Smooth muscle cell (in vitro differentiated cells): ENCODE data around the gene SLC7A8. TPM values are rescaled to one million over a fixed set of nuclear protein-coding genes. Genes with fewer than 3 reads are reported as not detected.

Source experiments
- DNase-seq: peaks from one replicate; lab custom pipeline; 2025; ENCODE audit not compliant: unreplicated experiment; lab: John Stamatoyannopoulos, UW
- H2AFZ ChIP-seq: fragments of 200-600 bp; sonication (generic); 2 replicates; pipeline ENCODE4 v1.6.0; 2016; ENCODE audit warnings: antibody characterized with exemption, low read depth, mild to moderate bottlenecking
- H3F3A ChIP-seq: fragments of 200-600 bp; sonication (generic); 2 replicates; pipeline ENCODE4 v1.6.0; 2017; ENCODE audit warnings: antibody characterized with exemption, low read depth
- H3K27ac ChIP-seq: fragments of 200-600 bp; sonication (generic); 2 replicates; pipeline ENCODE4 v1.5.1; 2016; ENCODE audit warnings: low read depth, mild to moderate bottlenecking
- H3K27me3 ChIP-seq: fragments of 200-600 bp; sonication (generic); 2 replicates; pipeline ENCODE4 v1.6.1; 2016; ENCODE audit warnings: low read depth, mild to moderate bottlenecking
- H3K36me3 ChIP-seq: fragments of 200-600 bp; sonication (generic); 2 replicates; pipeline ENCODE4 v1.5.1; 2016; ENCODE audit warnings: low read depth
- H3K4me1 ChIP-seq: fragments of 200-600 bp; sonication (generic); 2 replicates; pipeline ENCODE4 v1.5.1; 2016; ENCODE audit warnings: low read depth
- H3K4me2 ChIP-seq: fragments of 200-600 bp; sonication (generic); 2 replicates; pipeline ENCODE4 v1.6.0; 2016; ENCODE audit warnings: mild to moderate bottlenecking
- H3K4me3 ChIP-seq: fragments of 200-600 bp; sonication (generic); 2 replicates; pipeline ENCODE4 v1.5.1; 2016; ENCODE audit warnings: mild to moderate bottlenecking
- H3K79me2 ChIP-seq: fragments of 200-600 bp; sonication (generic); 2 replicates; pipeline ENCODE4 v1.6.0; 2016; ENCODE audit warnings: low read depth, mild to moderate bottlenecking
- H3K9ac ChIP-seq: fragments of 200-600 bp; sonication (generic); 2 replicates; pipeline ENCODE4 v1.6.0; 2016; ENCODE audit warnings: low read depth
- H3K9me3 ChIP-seq: fragments of 200-600 bp; sonication (generic); replicated peaks from 2 replicates; pipeline ENCODE4 v1.5.1; 2016; ENCODE audit warnings: low read depth
- H4K20me1 ChIP-seq: fragments of 200-600 bp; sonication (generic); 2 replicates; pipeline ENCODE4 v1.6.0; 2016; ENCODE audit warnings: low read depth
- WGBS: methylation state at CpG from one replicate; pipeline ENCODE4 v1.1.7; 2016; ENCODE audit warnings: low lambda C conversion rate; 5-methylcytosine and 5-hydroxymethylcytosine counted together
- polyA plus RNA-seq: library from polyadenylated mRNA; unstranded; fragments of >200 nt; fragmentation: Nextera tagmentation; extraction: Ambion mirVana; gene quantifications from 2 replicates; pipeline ENCODE4 v1.2.1, GENCODE V29; 2016
- total RNA-seq: library from RNA; depleted of rRNA; stranded (reverse); fragments of >200 nt; gene quantifications from 2 replicates; pipeline ENCODE4 v1.2.3, GENCODE V29; 2014
- TF ChIP-seq, protein P1 (sequence below): fragments of 200-600 bp; sonication (generic); IDR thresholded peaks from 2 replicates; pipeline ENCODE4 v1.5.1; 2017; ENCODE audit warnings: borderline replicate concordance, mild to moderate bottlenecking, antibody characterized with exemption; ENCODE audit not compliant: insufficient read depth, poor library complexity, severe bottlenecking

The SLC7A8 gene
- total and polyA plus RNA-seq, 2 experiments from 2014 or later, result 16.4 to 26.0 TPM

GRCh38 chr14:23209651-23210423 is 26.4 kb upstream of the SLC7A8 start:
- no peak for DNase-seq
- no peaks in the 10 kb centered on the region for H4K20me1 ChIP-seq
- TF ChIP-seq, protein P1, sequence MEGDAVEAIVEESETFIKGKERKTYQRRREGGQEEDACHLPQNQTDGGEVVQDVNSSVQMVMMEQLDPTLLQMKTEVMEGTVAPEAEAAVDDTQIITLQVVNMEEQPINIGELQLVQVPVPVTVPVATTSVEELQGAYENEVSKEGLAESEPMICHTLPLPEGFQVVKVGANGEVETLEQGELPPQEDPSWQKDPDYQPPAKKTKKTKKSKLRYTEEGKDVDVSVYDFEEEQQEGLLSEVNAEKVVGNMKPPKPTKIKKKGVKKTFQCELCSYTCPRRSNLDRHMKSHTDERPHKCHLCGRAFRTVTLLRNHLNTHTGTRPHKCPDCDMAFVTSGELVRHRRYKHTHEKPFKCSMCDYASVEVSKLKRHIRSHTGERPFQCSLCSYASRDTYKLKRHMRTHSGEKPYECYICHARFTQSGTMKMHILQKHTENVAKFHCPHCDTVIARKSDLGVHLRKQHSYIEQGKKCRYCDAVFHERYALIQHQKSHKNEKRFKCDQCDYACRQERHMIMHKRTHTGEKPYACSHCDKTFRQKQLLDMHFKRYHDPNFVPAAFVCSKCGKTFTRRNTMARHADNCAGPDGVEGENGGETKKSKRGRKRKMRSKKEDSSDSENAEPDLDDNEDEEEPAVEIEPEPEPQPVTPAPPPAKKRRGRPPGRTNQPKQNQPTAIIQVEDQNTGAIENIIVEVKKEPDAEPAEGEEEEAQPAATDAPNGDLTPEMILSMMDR, result no peak

GRCh38 chr14:23208324-23208723 is 24.9 kb upstream of the SLC7A8 start:
- H2AFZ ChIP-seq, result no peak overlapping the region
- no peak overlapping the region for H3K27ac ChIP-seq
- DNase-seq, result no peak
- no peaks in the 10 kb centered on the region for H3K36me3 ChIP-seq
- H3K4me1 ChIP-seq, result no peaks in the 10 kb centered on the region
- no peak overlapping the region for H3K4me2 ChIP-seq
- no peak overlapping the region for H3K4me3 ChIP-seq
- no peaks in the 10 kb centered on the region for H3K79me2 ChIP-seq
- no peaks in the 10 kb centered on the region for H3K27me3 ChIP-seq
- no peaks in the 10 kb centered on the region for H4K20me1 ChIP-seq
- no peak overlapping the region for H3K9ac ChIP-seq
- H3K9me3 ChIP-seq, result no peaks in the 10 kb centered on the region
- TF ChIP-seq, protein P1, result no peak
- H3F3A ChIP-seq, result no peaks in the 10 kb centered on the region

More at GRCh38 chr14:23209651-23210423, 26.4 kb upstream of the SLC7A8 start:
- no peaks in the 10 kb centered on the region for H3K36me3 ChIP-seq
- H3K27me3 ChIP-seq, result no peaks in the 10 kb centered on the region
- WGBS, result 82% methylated on average over 7 of the region's 7 CpGs
- no peak overlapping the region for H3K9ac ChIP-seq
- no peak overlapping the region for H3K4me2 ChIP-seq
- no peak overlapping the region for H3K27ac ChIP-seq
- H3F3A ChIP-seq, result no peaks in the 10 kb centered on the region
- no peaks in the 10 kb centered on the region for H3K9me3 ChIP-seq
- H3K79me2 ChIP-seq, result no peaks in the 10 kb centered on the region
- no peaks in the 10 kb centered on the region for H3K4me1 ChIP-seq
- H2AFZ ChIP-seq, result no peak overlapping the region
- no peak overlapping the region for H3K4me3 ChIP-seq

DNA sequence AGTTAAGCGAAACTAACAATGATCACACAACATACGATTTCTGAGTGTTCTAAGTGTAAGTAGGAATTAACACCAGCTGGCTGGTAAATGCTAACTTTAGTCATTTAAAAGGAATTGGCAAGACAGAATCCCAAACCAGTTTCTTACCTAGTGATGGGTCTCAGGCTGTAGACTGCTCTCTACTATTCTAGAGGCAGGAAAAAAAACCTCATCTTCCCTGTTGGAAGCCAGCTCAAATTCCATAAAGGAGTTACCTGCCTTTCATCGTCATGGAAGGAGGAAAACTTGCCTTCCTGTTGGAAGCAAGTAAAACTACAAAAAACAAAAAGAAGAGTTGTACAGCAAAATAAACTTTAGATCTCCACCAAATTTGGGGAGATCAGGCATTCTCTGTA is 23.7 kb upstream of the SLC7A8 start:
- WGBS, result 34% methylated on average over 3 of the region's 3 CpGs
- H2AFZ ChIP-seq, result peak overlapping the region; percentile 45
- TF ChIP-seq, protein P1, result no peak

More for the DNA sequence above, 23.7 kb upstream of the SLC7A8 start:
- Histone ChIP-seq H3K4me2 (no peak overlapping the region), H3K9ac (no peak overlapping the region), H3K79me2 (no peaks in the 10 kb centered on the region), H3K4me1 (no peaks in the 10 kb centered on the region), H3F3A (no peaks in the 10 kb centered on the region), H4K20me1 (no peaks in the 10 kb centered on the region), H3K9me3 (no peaks in the 10 kb centered on the region), H3K27me3 (no peaks in the 10 kb centered on the region), H3K4me3 (no peak overlapping the region), H3K36me3 (no peaks in the 10 kb centered on the region), H3K27ac (no peak overlapping the region)
- DNase-seq, result no peak
